Measurements from ENCODE around the gene ZC3H8. TPM values are rescaled to one million over a fixed set of nuclear protein-coding genes. Genes with fewer than 3 reads are reported as not detected.

Gene ZC3H8
- total RNA-seq, 4 donors from 2014 or later: 1.8 to 42.0 (median 10.2) TPM

DNA sequence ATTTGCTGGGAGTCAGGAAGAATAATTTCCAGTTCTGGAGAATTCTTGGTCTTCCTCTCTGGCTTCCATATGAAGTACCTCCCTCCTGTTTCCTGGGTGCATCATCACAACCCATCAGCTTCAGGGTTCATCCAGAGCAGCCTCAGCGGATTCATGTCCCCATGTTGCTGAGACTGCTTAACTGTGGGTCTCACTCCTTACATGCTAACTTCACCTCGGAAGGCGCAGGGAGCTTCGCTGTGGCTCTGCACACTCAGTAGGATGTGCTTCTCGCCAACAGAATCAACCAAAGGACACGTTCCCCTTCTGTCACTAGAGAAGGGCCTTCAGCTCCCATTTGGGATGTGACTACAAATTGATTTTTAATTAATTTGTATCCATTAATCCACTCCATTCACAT lies 92.5 kb downstream of the ZC3H8 start:
- Histone ChIP-seq H3K4me3 (no peak overlapping the region), H3K9me3 (no peaks in the 10 kb centered on the region), H3K27me3 (no peaks in the 10 kb centered on the region), H3K4me1 (no peaks in the 10 kb centered on the region), H3K36me3 (no peaks in the 10 kb centered on the region), H3K27ac (no peak overlapping the region)
- intact Hi-C loops (cut with DNase I; ENCODE audit: low total_unique reads): no loop called here
- no peak for TF ChIP-seq POLR2A (IDR thresholded peaks at IDR 0.05)
- TF ChIP-seq CTCF (IDR thresholded peaks at IDR 0.05): no peak
- no peak for DNase-seq

Other genes with a start within 250 kb of the ZC3H8 start
- 10 to 100 TPM in 3 of 4 donors, 1 to 10 TPM in 1; 6.7 to 51.6 (median 27.0) TPM for gene TMEM87B, start 199.8 kb downstream of the ZC3H8 start, total RNA-seq
- gene FBLN7, start 116.7 kb downstream of the ZC3H8 start, total RNA-seq: 10 to 100 TPM in 1 of 4 donors, 1 to 10 TPM in 3; 4.4 to 11.8 (median 7.9) TPM
- 10 to 100 TPM in 3 of 4 donors, 1 to 10 TPM in 1; 4.9 to 41.0 (median 12.8) TPM for gene ZC3H6, start 20.6 kb upstream of the ZC3H8 start, total RNA-seq
- 10 to 100 TPM in 3 of 4 donors, 1 to 10 TPM in 1; 5.3 to 39.8 (median 25.1) TPM for gene RGPD8, start 178.6 kb upstream of the ZC3H8 start, total RNA-seq
- gene TTL, start 227.1 kb upstream of the ZC3H8 start, total RNA-seq: 10 to 100 TPM in 3 of 4 donors, 1 to 10 TPM in 1; 3.8 to 45.5 (median 26.4) TPM